ENCODE data around the gene ZC3H13. TPM values are rescaled to one million over a fixed set of nuclear protein-coding genes. Genes with fewer than 3 reads are reported as not detected.

ZC3H13 gene
- total and polyA plus RNA-seq, 2 of the 4 experiments (the other 2 are of a cell fraction), result 7.7 to 10.8 TPM

DNA sequence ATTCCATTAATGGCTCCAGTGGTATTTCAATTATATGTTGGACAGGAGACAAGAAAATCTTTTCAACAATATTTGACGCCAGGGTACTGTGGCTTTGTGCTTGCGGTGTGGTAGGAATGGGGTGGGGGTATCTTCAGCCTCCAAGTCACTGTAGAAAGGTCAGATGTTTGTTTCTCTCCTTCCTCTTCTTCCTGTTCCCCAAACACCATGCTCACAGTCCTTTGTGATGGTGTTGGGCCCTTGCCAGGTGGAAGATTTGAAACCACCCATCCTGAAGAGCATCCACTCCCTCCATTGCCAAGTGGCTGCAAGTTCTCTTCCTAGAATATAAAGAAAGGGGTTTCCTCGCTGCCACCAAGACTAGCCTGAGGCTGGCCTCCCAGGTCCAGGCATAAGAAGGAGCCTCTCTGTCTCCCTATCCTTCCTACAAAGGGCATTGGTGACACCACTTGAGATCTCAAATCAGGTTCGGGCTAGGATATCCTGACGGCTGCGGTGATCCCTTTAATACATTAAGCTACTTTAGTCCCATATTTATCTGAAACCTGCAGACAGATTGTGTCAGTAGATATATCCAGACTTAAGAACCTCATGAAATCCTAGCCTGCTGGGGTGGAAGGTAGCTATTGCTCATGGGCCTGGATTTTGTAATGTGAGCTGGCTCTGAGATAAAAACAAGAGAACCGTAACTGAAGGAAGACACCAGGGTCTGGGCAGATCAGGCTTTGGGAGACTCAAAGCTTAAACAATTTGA lies 136.7 kb downstream of the ZC3H13 start:
- WGBS, 2 experiments (ENCODE audit: extremely low coverage in 2 of 2, insufficient read length in 1 of 2), result no CpG with 5 or more reads among the region's 7 CpGs
- ATAC-seq (ENCODE audit: low read depth) (no peak), DNase-seq (no peak)
- ChIA-PET CTCF (no interaction called here), POLR2A (ENCODE audit: unreplicated experiment) (no interaction called here)
- Histone ChIP-seq H3K27me3 (ENCODE audit: control insufficient read depth, insufficient read depth, low read length) (0 out of 2 replicates have a peak, but pooled peaks cover 1% of the 10 kb centered on the region), H3K4me2 (ENCODE audit: low read depth, low read length) (no peak overlapping the region), H2AFZ (replicated peaks; ENCODE audit: low read length, poor library complexity) (no peak overlapping the region), H3K14ac (replicated peaks; ENCODE audit: low read depth, low read length) (no peak overlapping the region), H2AK9ac (replicated peaks; ENCODE audit: low read depth, low read length, poor library complexity) (no peak overlapping the region), H3K9ac (ENCODE audit: low read depth, low read length) (no peak overlapping the region), H3K27ac (ENCODE audit: insufficient read depth, low read length) (no peak overlapping the region), H3K36me3 (ENCODE audit: control insufficient read depth, insufficient read depth, low read length) (no peaks in the 10 kb centered on the region), H4K91ac (ENCODE audit: insufficient read depth, low read depth, low read length) (no peak overlapping the region), H2BK20ac (ENCODE audit: low read depth, low read length) (no peak overlapping the region), H3K9me1 (ENCODE audit: insufficient read depth, low read length) (no peaks in the 10 kb centered on the region), H2BK120ac (ENCODE audit: low read depth, low read length) (no peak overlapping the region), H3K9me3 (ENCODE audit: control insufficient read depth, insufficient read depth, low read length) (no peaks in the 10 kb centered on the region), H3K4me3 (ENCODE audit: insufficient read depth, low read depth, low read length) (no peak overlapping the region), H4K5ac (ENCODE audit: low read depth, low read length) (no peak overlapping the region), H3K4ac (ENCODE audit: low read depth, low read length) (no peak overlapping the region), H3K23ac (ENCODE audit: low read depth, low read length) (no peak overlapping the region), H2BK15ac (ENCODE audit: low read depth, low read length) (no peak overlapping the region), H2BK5ac (ENCODE audit: low read depth, low read length, poor library complexity, severe bottlenecking) (no peak overlapping the region), H4K8ac (ENCODE audit: low read depth in 2 of 2, low read length in 2 of 2) (no peak overlapping the region), H2AK5ac (ENCODE audit: low read depth, low read length) (no peak overlapping the region), H3K56ac (ENCODE audit: extremely low read depth, insufficient read depth, low read length) (no peak overlapping the region), H4K20me1 (ENCODE audit: insufficient read depth, low read length) (no peaks in the 10 kb centered on the region), H3K18ac (ENCODE audit: low read depth, low read length) (no peak overlapping the region), H3K79me1 (ENCODE audit: low read depth in 1 of 2, low read length in 2 of 2) (no peaks in the 10 kb centered on the region), H3K4me1 (ENCODE audit: control insufficient read depth, insufficient read depth, low read length) (no peaks in the 10 kb centered on the region)
- BruUV-seq (replicated peaks), result no TSS peak
- dilution Hi-C loops (cut with HindIII; ENCODE audit: low sequenced_read_pairs, unreplicated experiment), result no loop called here
- in situ Hi-C loops (cut with MboI; ENCODE audit: low sequenced_read_pairs), result no loop called here
- intact Hi-C loops (cut with micrococcal nuclease), result no loop called here
- TF ChIP-seq MXI1 (IDR thresholded peaks at IDR 0.05; ENCODE audit: borderline replicate concordance, low read depth, low read length) (no peak), NFE2L2 (IDR thresholded peaks at IDR 0.05; ENCODE audit: low read depth, low read length) (no peak), RAD21 (IDR thresholded peaks at IDR 0.05; ENCODE audit: low read length) (no peak), SMC3 (IDR thresholded peaks at IDR 0.05; ENCODE audit: low read depth, low read length) (no peak), MAZ (IDR thresholded peaks at IDR 0.05; ENCODE audit: borderline replicate concordance, low read depth, low read length) (no peak), RCOR1 (IDR thresholded peaks at IDR 0.05; ENCODE audit: insufficient replicate concordance, low read length) (no peak), BHLHE40 (IDR thresholded peaks at IDR 0.05; ENCODE audit: low read depth, low read length) (no peak), CHD1 (IDR thresholded peaks at IDR 0.05; ENCODE audit: low read depth, low read length) (no peak), MAFK (IDR thresholded peaks at IDR 0.05; ENCODE audit: low read depth, low read length) (no peak), POLR2A (IDR thresholded peaks at IDR 0.05; ENCODE audit: low read depth, low read length) (no peak), FOS (IDR thresholded peaks at IDR 0.05; ENCODE audit: low read depth, low read length) (no peak), RFX5 (IDR thresholded peaks at IDR 0.05; ENCODE audit: low read depth, low read length) (no peak), CEBPB (IDR thresholded peaks at IDR 0.05; ENCODE audit: low read depth, low read length) (no peak)
- TF ChIP-seq, protein P1, sequence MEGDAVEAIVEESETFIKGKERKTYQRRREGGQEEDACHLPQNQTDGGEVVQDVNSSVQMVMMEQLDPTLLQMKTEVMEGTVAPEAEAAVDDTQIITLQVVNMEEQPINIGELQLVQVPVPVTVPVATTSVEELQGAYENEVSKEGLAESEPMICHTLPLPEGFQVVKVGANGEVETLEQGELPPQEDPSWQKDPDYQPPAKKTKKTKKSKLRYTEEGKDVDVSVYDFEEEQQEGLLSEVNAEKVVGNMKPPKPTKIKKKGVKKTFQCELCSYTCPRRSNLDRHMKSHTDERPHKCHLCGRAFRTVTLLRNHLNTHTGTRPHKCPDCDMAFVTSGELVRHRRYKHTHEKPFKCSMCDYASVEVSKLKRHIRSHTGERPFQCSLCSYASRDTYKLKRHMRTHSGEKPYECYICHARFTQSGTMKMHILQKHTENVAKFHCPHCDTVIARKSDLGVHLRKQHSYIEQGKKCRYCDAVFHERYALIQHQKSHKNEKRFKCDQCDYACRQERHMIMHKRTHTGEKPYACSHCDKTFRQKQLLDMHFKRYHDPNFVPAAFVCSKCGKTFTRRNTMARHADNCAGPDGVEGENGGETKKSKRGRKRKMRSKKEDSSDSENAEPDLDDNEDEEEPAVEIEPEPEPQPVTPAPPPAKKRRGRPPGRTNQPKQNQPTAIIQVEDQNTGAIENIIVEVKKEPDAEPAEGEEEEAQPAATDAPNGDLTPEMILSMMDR (conservative IDR thresholded peaks at IDR 0.05; ENCODE audit: low read depth, low read length), result no peak
- TF ChIP-seq, protein P2, sequence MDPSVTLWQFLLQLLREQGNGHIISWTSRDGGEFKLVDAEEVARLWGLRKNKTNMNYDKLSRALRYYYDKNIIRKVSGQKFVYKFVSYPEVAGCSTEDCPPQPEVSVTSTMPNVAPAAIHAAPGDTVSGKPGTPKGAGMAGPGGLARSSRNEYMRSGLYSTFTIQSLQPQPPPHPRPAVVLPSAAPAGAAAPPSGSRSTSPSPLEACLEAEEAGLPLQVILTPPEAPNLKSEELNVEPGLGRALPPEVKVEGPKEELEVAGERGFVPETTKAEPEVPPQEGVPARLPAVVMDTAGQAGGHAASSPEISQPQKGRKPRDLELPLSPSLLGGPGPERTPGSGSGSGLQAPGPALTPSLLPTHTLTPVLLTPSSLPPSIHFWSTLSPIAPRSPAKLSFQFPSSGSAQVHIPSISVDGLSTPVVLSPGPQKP (IDR thresholded peaks at IDR 0.05; ENCODE audit: borderline replicate concordance, low read depth, low read length), result no peak
- TF ChIP-seq, protein P3, sequence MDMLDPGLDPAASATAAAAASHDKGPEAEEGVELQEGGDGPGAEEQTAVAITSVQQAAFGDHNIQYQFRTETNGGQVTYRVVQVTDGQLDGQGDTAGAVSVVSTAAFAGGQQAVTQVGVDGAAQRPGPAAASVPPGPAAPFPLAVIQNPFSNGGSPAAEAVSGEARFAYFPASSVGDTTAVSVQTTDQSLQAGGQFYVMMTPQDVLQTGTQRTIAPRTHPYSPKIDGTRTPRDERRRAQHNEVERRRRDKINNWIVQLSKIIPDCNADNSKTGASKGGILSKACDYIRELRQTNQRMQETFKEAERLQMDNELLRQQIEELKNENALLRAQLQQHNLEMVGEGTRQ (IDR thresholded peaks at IDR 0.05; ENCODE audit: low read depth, low read length), result no peak

All from IMR-90 (cell line).